Endodermal cell (in vitro differentiated cells): Measurements from ENCODE around the gene CBLN2. TPM values are rescaled to one million over a fixed set of nuclear protein-coding genes. Genes with fewer than 3 reads are reported as not detected.

ENCODE experiments used
- DNase-seq: peaks from one replicate; pipeline ENCODE4 v3.0.0-alpha.2; 2017
- H3K27ac ChIP-seq: 2 replicates; pipeline ENCODE4 v1.5.1; 2013; ENCODE audit warnings: mild to moderate bottlenecking, low read depth, low read length, moderate library complexity
- H3K27me3 ChIP-seq: 2 replicates; pipeline ENCODE4 v1.6.1; 2013; ENCODE audit warnings: mild to moderate bottlenecking, low read length, moderate library complexity; ENCODE audit not compliant: insufficient read depth, control insufficient read depth, poor library complexity, severe bottlenecking
- H3K36me3 ChIP-seq: 2 replicates; pipeline ENCODE4 v1.7.0; 2013; ENCODE audit warnings: mild to moderate bottlenecking, low read length, moderate library complexity; ENCODE audit not compliant: control insufficient read depth, insufficient read depth
- H3K4me1 ChIP-seq: one replicate; pipeline ENCODE4 v1.7.0; 2013; ENCODE audit warnings: low read length; ENCODE audit not compliant: control insufficient read depth, insufficient read depth
- H3K4me3 ChIP-seq: 2 replicates; pipeline ENCODE4 v1.5.1; 2013; ENCODE audit warnings: mild to moderate bottlenecking, low read length, moderate library complexity
- H3K9ac ChIP-seq: 2 replicates; pipeline ENCODE4 v1.6.1; 2013; ENCODE audit warnings: mild to moderate bottlenecking, low read length, moderate library complexity; ENCODE audit not compliant: poor library complexity, severe bottlenecking; ENCODE audit errors: extremely low read depth
- H3K9me3 ChIP-seq: 2 replicates; pipeline ENCODE4 v1.6.1; 2013; ENCODE audit warnings: mild to moderate bottlenecking, low read length, moderate library complexity; ENCODE audit not compliant: control insufficient read depth
- H3K27ac Mint-ChIP-seq: 2 replicates; pipeline ENCODE4 v1.8.0; 2020; ENCODE audit warnings: mixed read lengths
- H3K27me3 Mint-ChIP-seq: 2 replicates; pipeline ENCODE4 v1.8.0; 2021; ENCODE audit warnings: mild to moderate bottlenecking, mixed read lengths; ENCODE audit not compliant: insufficient read depth
- H3K36me3 Mint-ChIP-seq: 2 replicates; pipeline ENCODE4 v1.8.0; 2020; ENCODE audit warnings: low read depth, mixed read lengths
- H3K4me1 Mint-ChIP-seq: 2 replicates; pipeline ENCODE4 v1.8.0; 2020; ENCODE audit warnings: mixed read lengths
- H3K4me3 Mint-ChIP-seq: 2 replicates; pipeline ENCODE4 v1.8.0; 2020; ENCODE audit warnings: mild to moderate bottlenecking, moderate library complexity, mixed read lengths
- H3K9me3 Mint-ChIP-seq: 2 replicates; pipeline ENCODE4 v1.8.0; 2020; ENCODE audit warnings: mild to moderate bottlenecking, mixed read lengths
- WGBS, 2 experiments: methylation state at CpG; one replicate each; pipeline versions ENCODE4 v1.1.5 to v1.1.7; 2013; ENCODE audit warnings: missing lambda C conversion rate in 2 of 2, mixed read lengths in 1 of 2; ENCODE audit not compliant: insufficient coverage in 1 of 2, insufficient read length in 1 of 2; 5-methylcytosine and 5-hydroxymethylcytosine counted together
- total RNA-seq, 2 donors: library from RNA; stranded (reverse); fragmentation: NEBNext Ultra II Directional in 1 of 2; extraction: Animal tissue kit (Norgen Biotek cat#: 25700) in 1 of 2; gene quantifications; 2 replicates in 1 of 2; 3 replicates in 1 of 2; pipeline ENCODE4 v1.2.1, GENCODE V29; 2021
- TF ChIP-seq, protein P1 (sequence below): fragments of 200-600 bp; sonication (generic); conservative IDR thresholded peaks from 2 replicates; pipeline ENCODE4 v1.5.0; 2021; ENCODE audit warnings: antibody characterized with exemption, mild to moderate bottlenecking

The CBLN2 gene
- total RNA-seq, 2 donors from 2014 or later = not detected

DNA sequence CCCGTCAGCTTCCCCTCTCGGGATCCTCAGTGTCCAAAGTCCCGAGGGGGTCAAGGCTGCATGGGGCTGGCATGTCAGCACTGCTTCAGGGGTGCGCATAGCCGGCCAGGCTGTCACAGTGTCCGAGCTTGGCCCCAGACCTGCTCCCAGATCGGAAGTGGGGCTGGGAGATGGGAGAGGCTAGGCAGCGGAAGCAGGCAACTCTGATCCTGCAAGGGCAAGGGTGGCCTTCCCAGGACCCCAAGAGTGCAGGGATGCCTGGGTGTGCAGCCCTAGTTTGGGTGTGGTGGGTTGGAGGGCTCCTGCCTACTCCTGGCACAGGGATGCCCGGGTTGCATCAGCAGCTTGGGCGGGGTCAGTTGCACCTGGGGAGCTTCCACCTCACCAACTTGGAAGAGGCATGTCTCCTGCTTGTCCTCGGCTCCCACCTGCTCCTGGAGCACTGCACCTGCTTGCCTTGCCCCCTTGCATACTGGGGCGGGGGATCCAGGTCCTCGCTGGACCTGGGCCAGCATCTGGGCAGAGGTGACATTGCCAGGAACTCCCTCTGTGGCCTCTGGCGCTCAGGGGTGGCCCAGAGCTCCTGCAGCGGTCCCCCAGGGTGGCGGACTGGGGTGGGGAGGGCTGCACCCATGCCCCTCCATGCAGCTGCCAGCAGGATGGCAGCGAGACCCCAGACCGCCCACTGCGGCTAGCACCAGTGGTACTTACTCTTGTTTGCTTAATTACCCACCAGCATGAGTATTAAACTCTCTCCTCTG lies 41.3 kb downstream of the CBLN2 start:
- H3K4me3 ChIP-seq = no peak overlapping the region
- TF ChIP-seq, protein P1, sequence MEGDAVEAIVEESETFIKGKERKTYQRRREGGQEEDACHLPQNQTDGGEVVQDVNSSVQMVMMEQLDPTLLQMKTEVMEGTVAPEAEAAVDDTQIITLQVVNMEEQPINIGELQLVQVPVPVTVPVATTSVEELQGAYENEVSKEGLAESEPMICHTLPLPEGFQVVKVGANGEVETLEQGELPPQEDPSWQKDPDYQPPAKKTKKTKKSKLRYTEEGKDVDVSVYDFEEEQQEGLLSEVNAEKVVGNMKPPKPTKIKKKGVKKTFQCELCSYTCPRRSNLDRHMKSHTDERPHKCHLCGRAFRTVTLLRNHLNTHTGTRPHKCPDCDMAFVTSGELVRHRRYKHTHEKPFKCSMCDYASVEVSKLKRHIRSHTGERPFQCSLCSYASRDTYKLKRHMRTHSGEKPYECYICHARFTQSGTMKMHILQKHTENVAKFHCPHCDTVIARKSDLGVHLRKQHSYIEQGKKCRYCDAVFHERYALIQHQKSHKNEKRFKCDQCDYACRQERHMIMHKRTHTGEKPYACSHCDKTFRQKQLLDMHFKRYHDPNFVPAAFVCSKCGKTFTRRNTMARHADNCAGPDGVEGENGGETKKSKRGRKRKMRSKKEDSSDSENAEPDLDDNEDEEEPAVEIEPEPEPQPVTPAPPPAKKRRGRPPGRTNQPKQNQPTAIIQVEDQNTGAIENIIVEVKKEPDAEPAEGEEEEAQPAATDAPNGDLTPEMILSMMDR = no peak
- DNase-seq = no peak
- H3K4me1 ChIP-seq = no peaks in the 10 kb centered on the region
- Mint-ChIP-seq H3K27ac (no peak overlapping the region), H3K4me3 (no peak overlapping the region), H3K9me3 (no peaks in the 10 kb centered on the region), H3K36me3 (no peaks in the 10 kb centered on the region), H3K4me1 (no peaks in the 10 kb centered on the region), H3K27me3 (peaks cover 13% of the 10 kb centered on the region)
- peaks cover 43% of the 10 kb centered on the region for H3K9me3 ChIP-seq
- no peak overlapping the region for H3K9ac ChIP-seq
- H3K36me3 ChIP-seq = no peaks in the 10 kb centered on the region
- 78 to 81% methylated on average over 11 to 19 of the region's 19 CpGs for WGBS, 2 experiments
- H3K27ac ChIP-seq = no peak overlapping the region
- H3K27me3 ChIP-seq = no peaks in the 10 kb centered on the region

GRCh38 chr18:72492497-72492896 lies 51.6 kb downstream of the CBLN2 start:
- no peak for DNase-seq
- Mint-ChIP-seq H3K4me3 (no peak overlapping the region), H3K27me3 (peaks cover 12% of the 10 kb centered on the region), H3K27ac (no peak overlapping the region), H3K9me3 (no peaks in the 10 kb centered on the region), H3K4me1 (no peaks in the 10 kb centered on the region), H3K36me3 (no peaks in the 10 kb centered on the region)
- H3K36me3 ChIP-seq = no peaks in the 10 kb centered on the region
- no peak overlapping the region for H3K9ac ChIP-seq
- H3K27ac ChIP-seq = no peak overlapping the region
- H3K27me3 ChIP-seq = no peaks in the 10 kb centered on the region
- no peaks in the 10 kb centered on the region for H3K4me1 ChIP-seq
- TF ChIP-seq, protein P1 = no peak
- 67 to 70% methylated on average over 1 to 2 of the region's 3 CpGs for WGBS, 2 experiments
- H3K9me3 ChIP-seq = peaks cover 23% of the 10 kb centered on the region
- no peak overlapping the region for H3K4me3 ChIP-seq
